Psoas muscle (tissue), 8 donors: Measurements from ENCODE around the gene CYP2U1. TPM values are rescaled to one million over a fixed set of nuclear protein-coding genes. Genes with fewer than 3 reads are reported as not detected.

Experiments
- ATAC-seq, 4 donors: fragments of 200-7000 bp; cut with Tn5 transposase; one replicate each; pipeline ENCODE4 v1.9.1; 2020; ENCODE audit warnings: moderate library complexity in 3 of 4, mild to moderate bottlenecking in 2 of 4
- DNase-seq, 2 donors: peaks; one replicate each; pipeline ENCODE4 v3.0.0-alpha.2; 2020
- H3K27ac ChIP-seq: fragments of 200-600 bp; one replicate; pipeline ENCODE4 v1.8.0; 2022
- H3K27me3 ChIP-seq, 3 donors: fragments of 200-600 bp in 1 of 3; one replicate each; pipeline versions ENCODE4 v1.6.1 to v1.8.0; 2013 to 2022; ENCODE audit warnings: low read length in 2 of 3, mild to moderate bottlenecking in 2 of 3, moderate library complexity in 1 of 3; ENCODE audit not compliant: insufficient read depth in 3 of 3
- H3K36me3 ChIP-seq, 2 donors: fragments of 200-600 bp in 1 of 2; one replicate each; pipeline versions ENCODE4 v1.6.1 to v1.8.0; 2013 to 2022; ENCODE audit warnings: low read depth in 1 of 2, mild to moderate bottlenecking in 1 of 2, moderate library complexity in 1 of 2; ENCODE audit not compliant: insufficient read depth in 1 of 2
- H3K4me1 ChIP-seq: fragments of 200-600 bp; one replicate; pipeline ENCODE4 v1.8.0; 2022
- H3K4me3 ChIP-seq: fragments of 200-600 bp; one replicate; pipeline ENCODE4 v1.8.0; 2022; ENCODE audit warnings: mild to moderate bottlenecking
- H3K9me3 ChIP-seq: fragments of 200-600 bp; one replicate; pipeline ENCODE4 v1.8.0; 2022
- WGBS, 3 donors: extraction: QIAGEN DNeasy Blood & Tissue Kit; methylation state at CpG; one replicate each; pipeline versions ENCODE4 v1.1.6 to v1.1.7; 2013; 5-methylcytosine and 5-hydroxymethylcytosine counted together
- intact Hi-C, 2 donors: fragments of 100-400 bp; cut with DNase I; formaldehyde crosslinking; loops; one replicate each; pipeline versions ENCODE4 v1.11.0 to v1.14.2; 2022
- polyA plus RNA-seq, 3 donors: library from polyadenylated mRNA; stranded (reverse); fragments of 200-250 nt; gene quantifications; one replicate each; pipeline ENCODE4 v1.2.3, GENCODE V29; 2013
- total RNA-seq, 4 donors: library from RNA; stranded (reverse); fragmentation: NEBNext Ultra II Directional in 2 of 4; extraction: Animal tissue kit (Norgen Biotek cat#: 25700) in 2 of 4; gene quantifications; one replicate each; pipeline versions ENCODE4 v1.2.1 to v1.2.4, GENCODE V29; 2021 to 2023
- TF ChIP-seq, protein P1 (sequence below): fragments of 200-600 bp; IDR thresholded peaks from one replicate; pipeline ENCODE4 v1.8.0; 2022; ENCODE audit warnings: antibody characterized with exemption
- donor health status: healthy with polysubstance abuse.
- donor health status: DM: no; HTN: no; CAD: no; lungs with moderate emphysema.
- donor health status: Bipolar disorder and iron deficiency.
- donor health status: healthy.
- donor health status: DM: yes; HTN: yes; CAD: no.
- donor health status: DM: no; HTN: no; CAD: no.
- donor health status: DM: no; HTN: no; CAD: no.
- donor health status: DM: yes; HTN: yes; CAD: no.

The CYP2U1 gene
- total and polyA plus RNA-seq, 7 donors, result 0.95 to 4.5 (median 3.5) TPM

DNA sequence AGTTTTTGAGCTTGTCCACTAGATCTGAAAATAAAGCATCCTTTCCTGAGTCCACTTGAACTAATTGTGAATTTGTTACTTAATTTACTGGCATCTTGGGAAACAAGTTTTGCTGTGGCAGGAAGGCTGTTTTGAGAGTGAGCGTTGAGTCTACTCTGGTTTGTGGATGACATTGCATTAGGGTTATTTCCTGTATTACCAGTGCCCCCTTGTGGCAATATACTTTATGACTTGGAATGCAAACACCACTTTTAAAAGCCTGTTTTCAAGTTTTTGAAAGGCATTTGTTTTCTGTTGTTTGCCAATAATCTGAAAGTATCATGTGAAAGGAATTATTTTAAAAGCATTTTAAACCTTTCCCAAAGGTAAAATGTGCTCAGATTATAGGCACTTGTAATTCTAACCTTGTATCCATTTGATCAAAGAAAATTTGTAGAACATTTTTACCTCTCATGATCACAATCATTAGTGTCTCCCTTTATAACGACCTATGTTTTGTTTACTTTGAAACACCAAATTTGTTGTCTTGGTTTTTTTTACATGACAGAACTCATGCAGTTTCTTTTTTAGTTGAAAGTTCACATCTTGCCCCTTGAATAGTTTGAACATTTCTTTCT is 18.0 kb upstream of the CYP2U1 start:
- WGBS, 3 donors, result 18 to 23% (median 19%) methylated on average over 2 of the region's 2 CpGs
- TF ChIP-seq, protein P1, sequence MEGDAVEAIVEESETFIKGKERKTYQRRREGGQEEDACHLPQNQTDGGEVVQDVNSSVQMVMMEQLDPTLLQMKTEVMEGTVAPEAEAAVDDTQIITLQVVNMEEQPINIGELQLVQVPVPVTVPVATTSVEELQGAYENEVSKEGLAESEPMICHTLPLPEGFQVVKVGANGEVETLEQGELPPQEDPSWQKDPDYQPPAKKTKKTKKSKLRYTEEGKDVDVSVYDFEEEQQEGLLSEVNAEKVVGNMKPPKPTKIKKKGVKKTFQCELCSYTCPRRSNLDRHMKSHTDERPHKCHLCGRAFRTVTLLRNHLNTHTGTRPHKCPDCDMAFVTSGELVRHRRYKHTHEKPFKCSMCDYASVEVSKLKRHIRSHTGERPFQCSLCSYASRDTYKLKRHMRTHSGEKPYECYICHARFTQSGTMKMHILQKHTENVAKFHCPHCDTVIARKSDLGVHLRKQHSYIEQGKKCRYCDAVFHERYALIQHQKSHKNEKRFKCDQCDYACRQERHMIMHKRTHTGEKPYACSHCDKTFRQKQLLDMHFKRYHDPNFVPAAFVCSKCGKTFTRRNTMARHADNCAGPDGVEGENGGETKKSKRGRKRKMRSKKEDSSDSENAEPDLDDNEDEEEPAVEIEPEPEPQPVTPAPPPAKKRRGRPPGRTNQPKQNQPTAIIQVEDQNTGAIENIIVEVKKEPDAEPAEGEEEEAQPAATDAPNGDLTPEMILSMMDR, result peak; percentile 88
- peak; percentile 79 to 93 (median 88) for ATAC-seq
- H3K27me3 ChIP-seq, result no peaks in the 10 kb centered on the region
- intact Hi-C loops, result loop anchor here in 1 of 2 donors (1.0 to 5.0 kb wide), 3 partner anchors 86 to 157 kb away; no protein-coding TSS in a partner anchor
- no peak overlapping the region for H3K4me3 ChIP-seq
- H3K9me3 ChIP-seq, result no peaks in the 10 kb centered on the region
- H3K4me1 ChIP-seq, result no peaks in the 10 kb centered on the region
- no peak for DNase-seq
- no peak overlapping the region for H3K27ac ChIP-seq
- H3K36me3 ChIP-seq, result peaks cover 0 to 21% of the 10 kb centered on the region in 2 donors

DNA sequence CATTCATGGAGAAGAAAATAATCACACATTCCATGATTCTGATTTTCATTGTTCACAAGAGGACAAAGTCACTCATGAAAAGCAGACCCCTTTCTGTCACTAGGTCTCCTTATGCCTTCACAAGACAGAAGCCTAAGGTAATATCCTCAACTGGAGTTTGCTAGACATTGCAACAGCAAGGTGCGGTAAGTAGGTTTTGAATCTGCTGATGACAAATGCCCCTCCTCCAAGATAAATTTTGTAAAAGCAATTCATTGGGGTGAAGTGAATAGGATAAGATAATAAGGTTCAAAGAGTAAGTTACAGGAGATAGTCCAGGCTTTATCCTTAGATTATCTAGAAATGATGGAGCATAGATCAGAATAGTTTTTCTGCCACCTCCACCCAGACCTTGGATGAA is 16.1 kb upstream of the CYP2U1 start:
- H3K27me3 ChIP-seq, result no peaks in the 10 kb centered on the region
- intact Hi-C loops, result no loop called here
- no peak overlapping the region for H3K27ac ChIP-seq
- no peak for DNase-seq
- WGBS, 3 donors, result 80 to 99% (median 95%) methylated on average over 1 of the region's 1 CpG
- peaks cover 0 to 6% of the 10 kb centered on the region in 2 donors for H3K36me3 ChIP-seq
- no peaks in the 10 kb centered on the region for H3K4me1 ChIP-seq
- no peak for ATAC-seq
- H3K9me3 ChIP-seq, result peaks cover 1% of the 10 kb centered on the region
- no peak overlapping the region for H3K4me3 ChIP-seq
- TF ChIP-seq, protein P1, result no peak

DNA sequence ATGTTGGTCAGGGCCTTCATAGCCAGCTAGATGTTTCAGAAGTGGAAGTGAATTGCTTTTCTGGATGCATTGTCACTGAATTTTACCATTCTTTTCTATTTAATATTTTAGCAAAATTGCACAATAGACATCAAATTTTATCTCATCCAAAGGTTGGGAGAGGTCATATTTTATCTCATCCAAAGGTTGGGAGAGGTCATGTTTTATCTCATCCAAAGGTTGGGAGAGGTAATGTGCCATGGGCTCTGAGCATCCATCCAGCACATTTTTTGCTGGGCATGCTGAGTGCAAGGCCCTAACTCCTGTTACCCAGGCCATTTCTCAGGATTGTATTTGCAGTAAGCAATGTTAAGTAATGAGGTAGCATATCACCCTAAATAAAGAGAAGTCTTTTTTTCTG is 14.7 kb upstream of the CYP2U1 start:
- intact Hi-C loops, result no loop called here
- Histone ChIP-seq H3K36me3 (no peaks in the 10 kb centered on the region), H3K9me3 (peaks cover 6% of the 10 kb centered on the region), H3K27me3 (no peaks in the 10 kb centered on the region), H3K4me1 (no peaks in the 10 kb centered on the region), H3K27ac (no peak overlapping the region), H3K4me3 (no peak overlapping the region)
- no peak for DNase-seq
- TF ChIP-seq, protein P1, result no peak
- no peak for ATAC-seq

DNA sequence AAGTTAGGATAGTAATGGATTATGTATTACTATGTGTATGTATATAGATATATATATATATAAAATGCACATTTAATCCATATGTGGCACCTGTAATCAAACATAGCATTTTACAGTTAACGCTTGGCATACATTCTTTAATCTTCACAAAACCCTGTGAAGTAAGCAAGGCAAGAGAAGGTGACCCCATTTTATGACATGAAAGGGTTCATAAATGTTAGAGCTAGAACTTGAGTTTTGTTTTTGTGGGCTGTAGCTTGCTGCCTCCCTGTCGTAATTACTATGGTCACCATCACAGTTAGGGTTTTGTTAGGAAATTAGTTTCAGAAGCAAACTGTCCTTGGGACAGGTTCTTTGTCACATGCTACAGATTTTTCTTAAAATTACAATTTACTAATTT is 13.8 kb upstream of the CYP2U1 start:
- H3K27ac ChIP-seq, result no peak overlapping the region
- no peak overlapping the region for H3K4me3 ChIP-seq
- no peaks in the 10 kb centered on the region for H3K36me3 ChIP-seq
- H3K27me3 ChIP-seq, result no peaks in the 10 kb centered on the region
- 92 to 98% (median 96%) methylated on average over 2 of the region's 2 CpGs for WGBS, 3 donors
- ATAC-seq, result no peak
- DNase-seq, result no peak
- TF ChIP-seq, protein P1, result no peak
- H3K9me3 ChIP-seq, result peaks cover 6% of the 10 kb centered on the region
- intact Hi-C loops, result no loop called here
- H3K4me1 ChIP-seq, result no peaks in the 10 kb centered on the region
